HepG2 (cell line): Measurements from ENCODE around the gene UBAP1. TPM values are rescaled to one million over a fixed set of nuclear protein-coding genes. Genes with fewer than 3 reads are reported as not detected.

Experiments used
- AHDC1 ChIP-seq: sonication (generic); formaldehyde crosslinking; IDR thresholded peaks from 2 replicates; pipeline ENCODE4 v1.5.1; 2020; ENCODE audit warnings: mild to moderate bottlenecking, missing genetic modification reagents, borderline replicate concordance
- ARID5B ChIP-seq: IDR thresholded peaks from 2 replicates; pipeline ENCODE4 v1.4.0; 2020; ENCODE audit warnings: mild to moderate bottlenecking, missing genetic modification reagents
- E2F5 ChIP-seq: sonication (generic); formaldehyde crosslinking; conservative IDR thresholded peaks from 2 replicates; pipeline ENCODE4 v1.4.0; 2020; ENCODE audit warnings: missing genetic modification reagents
- FOXJ3 ChIP-seq: sonication (generic); formaldehyde crosslinking; IDR thresholded peaks from 2 replicates; pipeline ENCODE4 v1.4.0; 2020; ENCODE audit warnings: missing genetic modification reagents, mild to moderate bottlenecking, borderline replicate concordance
- HNRNPLL ChIP-seq: fragments of 200-400 bp; formaldehyde crosslinking; IDR thresholded peaks from 2 replicates; pipeline ENCODE4 v1.6.1; 2017; ENCODE audit warnings: mild to moderate bottlenecking, low read depth, low read length; ENCODE audit not compliant: poor library complexity, severe bottlenecking
- IRF2 ChIP-seq: IDR thresholded peaks from 2 replicates; pipeline ENCODE4 v1.6.1; 2018; ENCODE audit warnings: missing genetic modification reagents, missing compliant biosample characterization
- RELA ChIP-seq: sonication (generic); formaldehyde crosslinking; IDR thresholded peaks from 2 replicates; pipeline ENCODE4 v1.4.0; 2020; ENCODE audit warnings: missing genetic modification reagents
- REPIN1 ChIP-seq: sonication (generic); formaldehyde crosslinking; IDR thresholded peaks from 2 replicates; pipeline ENCODE4 v1.8.0; 2022; ENCODE audit warnings: missing genetic modification reagents, low read depth, mild to moderate bottlenecking, borderline replicate concordance
- ZNF646 ChIP-seq: sonication (generic); formaldehyde crosslinking; IDR thresholded peaks from 2 replicates; pipeline ENCODE4 v1.9.0; 2021; ENCODE audit warnings: mild to moderate bottlenecking, missing genetic modification reagents
- polyA plus RNA-seq, 8 experiments: library from polyadenylated mRNA; depleted of rRNA in 3 of 8; stranded (reverse) in 7 of 8; unstranded in 1 of 8; fragments of >200 nt; fragmentation: Illumina TruSeq in 4 of 8; extraction: Trizol in 4 of 8; gene quantifications; 2 replicates each; pipeline versions ENCODE4 v1.2.1 to v1.2.3, GENCODE V29; 2011 to 2016; ENCODE audit warnings: low read depth in 4 of 8, missing spikeins in 1 of 8, mixed read lengths in 1 of 8; ENCODE audit not compliant: insufficient read depth in 1 of 8
- total RNA-seq, 5 experiments: library from RNA; depleted of rRNA; stranded (reverse); fragments of >200 nt; fragmentation: Illumina TruSeq; extraction: Trizol; gene quantifications; 2 replicates each; pipeline ENCODE4 v1.2.3, GENCODE V29; 2016; ENCODE audit warnings: low read depth in 1 of 5

The UBAP1 gene
- total and polyA plus RNA-seq, 2 of the 13 experiments (the other 11 are each of a cell fraction or from before 2014, with no cell fraction given) = 19.5 to 40.5 TPM

GRCh38 chr9:34190996-34191892, 12.4 kb downstream of the UBAP1 start (continued):
- peak; percentile 57; the same call in 1 of the 2 replicates for TF ChIP-seq ZNF646 (CRISPR knock-in tag)
- peak; percentile 70 for TF ChIP-seq ARID5B
- TF ChIP-seq RELA (CRISPR knock-in tag) = no peak
- peak; percentile 55; the same call in 1 of the 2 replicates for TF ChIP-seq IRF2
- peak; percentile 47; the same call in 1 of the 2 replicates for TF ChIP-seq AHDC1 (CRISPR knock-in tag)
- peak; percentile 51; the same call in 1 of the 2 replicates for TF ChIP-seq FOXJ3 (CRISPR knock-in tag)
- TF ChIP-seq HNRNPLL = no peak
- 0 out of 2 replicates have a peak, but pooled peaks have one; percentile 49 for TF ChIP-seq REPIN1 (CRISPR knock-in tag)
- TF ChIP-seq E2F5 = no peak
